OCI-LY1 (cell line): ENCODE results near the gene MUS81.

ENCODE experiments used
- H2AFZ ChIP-seq: fragments of 200-600 bp; sonication (generic), shearing (Covaris generic); 2 replicates; pipeline ENCODE4 v1.6.0; 2014; ENCODE audit warnings: antibody characterized with exemption, mild to moderate bottlenecking, low read length
- H3F3A ChIP-seq: fragments of 200-600 bp; sonication (generic), shearing (Covaris generic); 2 replicates; pipeline ENCODE4 v1.6.0; 2014; ENCODE audit warnings: mild to moderate bottlenecking, antibody characterized with exemption, low read length, moderate library complexity; ENCODE audit not compliant: insufficient read depth
- H3K27ac ChIP-seq: fragments of 200-600 bp; sonication (generic); 2 replicates; pipeline ENCODE4 v1.5.1; 2014; ENCODE audit warnings: low read length, mixed run types, mild to moderate bottlenecking, low read depth; ENCODE audit not compliant: poor library complexity, severe bottlenecking
- H3K27me3 ChIP-seq: fragments of 200-600 bp; sonication (generic); 2 replicates; pipeline ENCODE4 v1.6.0; 2014; ENCODE audit warnings: antibody characterized with exemption, mild to moderate bottlenecking, low read length, moderate library complexity; ENCODE audit not compliant: insufficient read depth
- H3K36me3 ChIP-seq: fragments of 200-600 bp; sonication (generic); 2 replicates; pipeline ENCODE4 v1.6.1; 2014; ENCODE audit warnings: mild to moderate bottlenecking, antibody characterized with exemption, low read length, moderate library complexity, mixed read lengths; ENCODE audit not compliant: insufficient read depth
- H3K4me1 ChIP-seq: fragments of 200-600 bp; sonication (generic); 2 replicates; pipeline ENCODE4 v1.5.1; 2014; ENCODE audit warnings: mild to moderate bottlenecking, low read length, moderate library complexity; ENCODE audit not compliant: insufficient read depth, severe bottlenecking
- H3K4me2 ChIP-seq: fragments of 200-600 bp; sonication (generic), shearing (Covaris generic); 2 replicates; pipeline ENCODE4 v1.6.1; 2014; ENCODE audit warnings: low read length
- H3K4me3 ChIP-seq: fragments of 200-600 bp; sonication (generic); 2 replicates; pipeline ENCODE4 v1.5.1; 2014; ENCODE audit warnings: low read length, low read depth, mild to moderate bottlenecking, mixed read lengths; ENCODE audit not compliant: poor library complexity, severe bottlenecking
- H3K79me2 ChIP-seq: fragments of 200-600 bp; shearing (Covaris generic); 2 replicates; pipeline ENCODE4 v1.6.1; 2016; ENCODE audit warnings: mixed run types, low read length, mixed read lengths; ENCODE audit not compliant: insufficient read depth
- H3K9ac ChIP-seq: fragments of 200-600 bp; sonication (generic), shearing (Covaris generic); 2 replicates; pipeline ENCODE4 v1.6.1; 2014; ENCODE audit warnings: mild to moderate bottlenecking, low read length, mixed read lengths
- H3K9me2 ChIP-seq: fragments of 200-600 bp; sonication (generic), shearing (Covaris generic); 2 replicates; pipeline ENCODE4 v1.6.1; 2014; ENCODE audit warnings: low read depth, mild to moderate bottlenecking, low read length, mixed read lengths
- H3K9me3 ChIP-seq: fragments of 200-600 bp; shearing (Covaris generic); 2 replicates; pipeline ENCODE4 v1.6.1; 2014; ENCODE audit warnings: low read length, mixed read lengths
- H4K20me1 ChIP-seq: fragments of 200-600 bp; sonication (generic), shearing (Covaris generic); 2 replicates; pipeline ENCODE4 v1.6.0; 2016; ENCODE audit warnings: mild to moderate bottlenecking, low read length; ENCODE audit not compliant: insufficient read depth
- EZH2 ChIP-seq: fragments of 200-600 bp; sonication (generic), shearing (Covaris generic); IDR thresholded peaks from 2 replicates; pipeline ENCODE4 v1.8.0; 2017; ENCODE audit warnings: borderline replicate concordance, mixed run types, mild to moderate bottlenecking, antibody characterized with exemption, low read length, moderate library complexity, mixed read lengths
- TF ChIP-seq, protein P1 (sequence below): fragments of 200-600 bp; sonication (generic), shearing (Covaris generic); IDR thresholded peaks from 2 replicates; pipeline ENCODE4 v1.5.1; 2017; ENCODE audit warnings: mild to moderate bottlenecking, antibody characterized with exemption, low read length, moderate library complexity, mixed read lengths

Gene MUS81, protein sequence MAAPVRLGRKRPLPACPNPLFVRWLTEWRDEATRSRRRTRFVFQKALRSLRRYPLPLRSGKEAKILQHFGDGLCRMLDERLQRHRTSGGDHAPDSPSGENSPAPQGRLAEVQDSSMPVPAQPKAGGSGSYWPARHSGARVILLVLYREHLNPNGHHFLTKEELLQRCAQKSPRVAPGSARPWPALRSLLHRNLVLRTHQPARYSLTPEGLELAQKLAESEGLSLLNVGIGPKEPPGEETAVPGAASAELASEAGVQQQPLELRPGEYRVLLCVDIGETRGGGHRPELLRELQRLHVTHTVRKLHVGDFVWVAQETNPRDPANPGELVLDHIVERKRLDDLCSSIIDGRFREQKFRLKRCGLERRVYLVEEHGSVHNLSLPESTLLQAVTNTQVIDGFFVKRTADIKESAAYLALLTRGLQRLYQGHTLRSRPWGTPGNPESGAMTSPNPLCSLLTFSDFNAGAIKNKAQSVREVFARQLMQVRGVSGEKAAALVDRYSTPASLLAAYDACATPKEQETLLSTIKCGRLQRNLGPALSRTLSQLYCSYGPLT

DNA sequence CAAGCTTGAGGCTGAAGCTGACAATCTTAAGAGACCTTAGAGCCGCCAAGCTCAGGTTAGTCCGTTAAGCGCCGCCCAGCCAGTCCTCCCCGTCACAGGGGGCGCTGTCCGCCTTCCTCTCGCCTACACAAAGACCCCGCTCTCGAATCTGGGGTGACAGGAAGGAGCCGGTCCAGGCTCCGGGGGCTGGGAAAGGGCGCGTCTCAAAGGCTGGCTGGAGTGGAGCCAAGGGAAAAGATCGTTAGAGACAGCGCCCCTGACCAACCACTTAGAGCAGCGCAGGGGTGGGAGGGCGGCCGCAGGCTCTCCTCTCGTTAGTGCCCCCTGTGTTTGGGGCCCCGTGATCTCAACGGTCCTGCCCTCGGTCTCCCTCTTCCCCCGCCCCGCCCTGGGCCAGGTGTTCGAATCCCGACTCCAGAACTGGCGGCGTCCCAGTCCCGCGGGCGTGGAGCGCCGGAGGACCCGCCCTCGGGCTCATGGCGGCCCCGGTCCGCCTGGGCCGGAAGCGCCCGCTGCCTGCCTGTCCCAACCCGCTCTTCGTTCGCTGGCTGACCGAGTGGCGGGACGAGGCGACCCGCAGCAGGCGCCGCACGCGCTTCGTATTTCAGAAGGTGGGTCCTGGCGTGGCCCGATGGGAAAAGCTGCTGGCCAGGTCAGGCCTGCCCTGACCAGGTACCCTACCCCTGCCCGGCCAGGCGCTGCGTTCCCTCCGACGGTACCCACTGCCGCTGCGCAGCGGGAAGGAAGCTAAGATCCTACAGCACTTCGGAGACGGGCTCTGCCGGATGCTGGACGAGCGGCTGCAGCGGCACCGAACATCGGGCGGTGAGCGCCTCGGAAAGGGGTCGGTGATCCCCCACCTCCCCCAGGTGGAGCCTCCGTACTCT is at the start of gene MUS81:
TSS of gene MUS81 (plus strand) at position 156 of the 887 bp plus-strand sequence. CDS start at position 477, 321 bp downstream.
- Histone ChIP-seq H3K4me1 (peaks cover 32% of the 10 kb centered on the region), H3K4me3 (peak within 1 kb of the TSS; percentile 99), H3K27ac (peak within 1 kb of the TSS; percentile 94), H3K9me2 (no peaks in the 10 kb centered on the region), H3K27me3 (no peaks in the 10 kb centered on the region), H3F3A (0 out of 2 replicates have a peak, but pooled peaks cover 5% of the 10 kb centered on the region), H3K9me3 (no peaks in the 10 kb centered on the region), H3K4me2 (peak within 1 kb of the TSS; percentile 88), H2AFZ (no peak within 1 kb of the TSS), H3K36me3 (peaks cover 64% of the 10 kb centered on the region), H4K20me1 (peaks cover 5% of the 10 kb centered on the region; the same call in 1 of the 2 replicates), H3K79me2 (peaks cover 23% of the 10 kb centered on the region), H3K9ac (peak within 1 kb of the TSS; percentile 87)
- no peak for TF ChIP-seq EZH2
- TF ChIP-seq, protein P1, sequence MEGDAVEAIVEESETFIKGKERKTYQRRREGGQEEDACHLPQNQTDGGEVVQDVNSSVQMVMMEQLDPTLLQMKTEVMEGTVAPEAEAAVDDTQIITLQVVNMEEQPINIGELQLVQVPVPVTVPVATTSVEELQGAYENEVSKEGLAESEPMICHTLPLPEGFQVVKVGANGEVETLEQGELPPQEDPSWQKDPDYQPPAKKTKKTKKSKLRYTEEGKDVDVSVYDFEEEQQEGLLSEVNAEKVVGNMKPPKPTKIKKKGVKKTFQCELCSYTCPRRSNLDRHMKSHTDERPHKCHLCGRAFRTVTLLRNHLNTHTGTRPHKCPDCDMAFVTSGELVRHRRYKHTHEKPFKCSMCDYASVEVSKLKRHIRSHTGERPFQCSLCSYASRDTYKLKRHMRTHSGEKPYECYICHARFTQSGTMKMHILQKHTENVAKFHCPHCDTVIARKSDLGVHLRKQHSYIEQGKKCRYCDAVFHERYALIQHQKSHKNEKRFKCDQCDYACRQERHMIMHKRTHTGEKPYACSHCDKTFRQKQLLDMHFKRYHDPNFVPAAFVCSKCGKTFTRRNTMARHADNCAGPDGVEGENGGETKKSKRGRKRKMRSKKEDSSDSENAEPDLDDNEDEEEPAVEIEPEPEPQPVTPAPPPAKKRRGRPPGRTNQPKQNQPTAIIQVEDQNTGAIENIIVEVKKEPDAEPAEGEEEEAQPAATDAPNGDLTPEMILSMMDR, result peak; percentile 93

DNA sequence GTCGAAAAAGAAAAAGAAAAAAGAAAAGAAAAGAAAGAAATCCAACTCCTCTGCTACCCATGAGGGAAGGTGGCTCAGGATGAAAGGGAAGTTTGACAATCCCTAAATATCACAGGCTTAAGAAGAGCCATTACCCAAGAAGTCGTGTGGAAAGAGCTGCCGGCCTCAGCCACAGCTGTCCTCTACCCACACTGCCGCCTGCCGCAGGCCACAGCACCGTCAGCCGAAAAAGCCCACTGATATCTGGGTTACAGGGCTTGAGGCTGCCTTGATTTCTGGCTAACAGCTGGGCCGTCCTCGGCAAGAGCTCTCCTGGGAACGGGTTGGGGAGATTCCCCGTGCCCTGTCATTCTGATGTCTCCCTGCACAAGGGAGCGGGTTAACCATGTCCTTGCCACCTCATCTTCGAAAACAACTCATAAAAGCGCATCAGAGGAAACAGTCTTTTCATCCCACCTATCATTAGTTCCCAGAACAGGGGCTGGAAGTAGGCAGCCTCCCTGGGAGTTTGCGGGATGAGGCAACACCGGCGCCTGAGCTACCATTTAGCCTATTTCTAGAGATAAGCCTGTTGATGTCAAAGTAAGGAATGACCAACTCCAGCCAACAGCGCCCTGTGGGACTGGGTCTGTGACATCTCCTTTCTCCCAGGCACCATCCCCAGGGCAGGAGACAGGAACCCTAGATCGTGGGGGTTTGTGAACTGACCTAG is 48.3 kb upstream of the MUS81 start:
- Histone ChIP-seq H3K9me3 (no peaks in the 10 kb centered on the region), H3K27me3 (peaks cover 18% of the 10 kb centered on the region), H3K4me3 (no peak overlapping the region), H3F3A (no peaks in the 10 kb centered on the region), H3K36me3 (no peaks in the 10 kb centered on the region), H3K4me2 (no peak overlapping the region), H2AFZ (no peak overlapping the region), H3K9me2 (no peaks in the 10 kb centered on the region), H4K20me1 (no peaks in the 10 kb centered on the region), H3K9ac (no peak overlapping the region), H3K27ac (no peak overlapping the region), H3K79me2 (no peaks in the 10 kb centered on the region), H3K4me1 (no peaks in the 10 kb centered on the region)
- TF ChIP-seq, protein P1, result no peak
- TF ChIP-seq EZH2, result no peak
